Measurements from ENCODE around the gene DDX56. TPM values are rescaled to one million over a fixed set of nuclear protein-coding genes. Genes with fewer than 3 reads are reported as not detected.

Gene DDX56
- total RNA-seq, 1 experiment from 2014 or later = 120 TPM

DNA sequence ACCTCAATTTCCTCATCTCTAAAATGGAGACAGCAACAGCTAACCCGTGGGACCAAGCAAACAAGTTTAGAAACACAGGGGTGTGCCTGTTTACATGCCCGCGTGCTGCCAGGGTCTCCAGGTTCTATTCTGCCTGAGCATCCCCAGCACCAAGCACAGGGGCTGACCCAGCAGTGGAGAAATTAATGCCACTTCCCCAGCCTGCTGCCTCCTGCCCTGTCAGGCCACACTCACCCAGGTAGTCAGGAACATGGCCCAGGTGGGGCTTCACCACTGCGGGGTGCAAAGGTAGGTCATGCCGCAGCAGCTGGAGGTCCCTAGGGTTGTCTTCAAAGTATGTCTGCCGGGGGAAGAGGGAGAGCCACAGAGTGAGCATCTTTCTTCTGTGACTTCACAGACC, 5.8 kb downstream of the DDX56 start:
- no peaks in the 10 kb centered on the region for H4K20me1 ChIP-seq (ENCODE audit: control insufficient read depth, insufficient read depth, insufficient read length)
- no peak overlapping the region for H3K14ac ChIP-seq (ENCODE audit: insufficient read depth, low read length)
- Mint-ChIP-seq H3K4me3 (no peak overlapping the region), H3K27ac (no peak overlapping the region), H3K9me3 (no peaks in the 10 kb centered on the region; a peak in 1 of 5 replicates), H3K27me3 (ENCODE audit: low read depth) (no peaks in the 10 kb centered on the region; the same call in 1 of the 2 replicates), H3K4me1 (peaks cover 6 to 7% of the 10 kb centered on the region in 2 experiments; a peak in 3 of 4 replicates), H3K36me3 (ENCODE audit: insufficient read depth in 1 of 3, low read depth in 3 of 3) (peaks cover 72 to 94% (median 81%) of the 10 kb centered on the region in 3 experiments)
- peaks cover 3% of the 10 kb centered on the region for H3K23me2 ChIP-seq (ENCODE audit: insufficient read length, low read depth, low read length, poor library complexity, severe bottlenecking)
- no peak overlapping the region for H2BK5ac ChIP-seq (ENCODE audit: insufficient read length, low read length)
- H3K4me1 ChIP-seq (ENCODE audit: insufficient read depth, low read length) = no peaks in the 10 kb centered on the region
- H3K9ac ChIP-seq (ENCODE audit: extremely low read depth, insufficient read length, low read length) = no peak overlapping the region
- H3K9me3 ChIP-seq (ENCODE audit: control insufficient read depth, low read depth, low read length) = no peaks in the 10 kb centered on the region
- no peak overlapping the region for H2AK5ac ChIP-seq (ENCODE audit: insufficient read length, low read length)
- no peak for DNase-seq
- H3K79me2 ChIP-seq (ENCODE audit: insufficient read depth, low read length) = peaks cover 5% of the 10 kb centered on the region; the same call in 1 of the 2 replicates
- H3K18ac ChIP-seq (ENCODE audit: insufficient read length, low read depth, low read length) = no peak overlapping the region
- no peaks in the 10 kb centered on the region for H3K27me3 ChIP-seq (ENCODE audit: insufficient read depth, low read length)
- H3K23ac ChIP-seq (ENCODE audit: insufficient read length, low read depth, low read length) = no peak overlapping the region
- no peak overlapping the region for H2BK15ac ChIP-seq (ENCODE audit: low read depth, low read length)
- no peak overlapping the region for H3T11ph ChIP-seq (ENCODE audit: low read length)
- no peak overlapping the region for H3K56ac ChIP-seq (ENCODE audit: insufficient read length, low read depth, low read length)
- H2AFZ ChIP-seq (ENCODE audit: low read length) = no peak overlapping the region
- no peak overlapping the region for H3K27ac ChIP-seq (ENCODE audit: insufficient read length, low read depth, low read length)
- no peak overlapping the region for H2BK12ac ChIP-seq (ENCODE audit: insufficient read length, low read depth, low read length)
- H4K8ac ChIP-seq (replicated peaks; ENCODE audit: insufficient read length, low read depth, low read length) = no peak overlapping the region
- H3K4ac ChIP-seq (ENCODE audit: low read depth, low read length) = no peak overlapping the region
- no peak overlapping the region for H3K4me2 ChIP-seq (ENCODE audit: insufficient read depth, insufficient read length, low read length)
- H2BK20ac ChIP-seq (ENCODE audit: low read depth, low read length, poor library complexity, severe bottlenecking) = no peak overlapping the region
- TF ChIP-seq, protein P1, sequence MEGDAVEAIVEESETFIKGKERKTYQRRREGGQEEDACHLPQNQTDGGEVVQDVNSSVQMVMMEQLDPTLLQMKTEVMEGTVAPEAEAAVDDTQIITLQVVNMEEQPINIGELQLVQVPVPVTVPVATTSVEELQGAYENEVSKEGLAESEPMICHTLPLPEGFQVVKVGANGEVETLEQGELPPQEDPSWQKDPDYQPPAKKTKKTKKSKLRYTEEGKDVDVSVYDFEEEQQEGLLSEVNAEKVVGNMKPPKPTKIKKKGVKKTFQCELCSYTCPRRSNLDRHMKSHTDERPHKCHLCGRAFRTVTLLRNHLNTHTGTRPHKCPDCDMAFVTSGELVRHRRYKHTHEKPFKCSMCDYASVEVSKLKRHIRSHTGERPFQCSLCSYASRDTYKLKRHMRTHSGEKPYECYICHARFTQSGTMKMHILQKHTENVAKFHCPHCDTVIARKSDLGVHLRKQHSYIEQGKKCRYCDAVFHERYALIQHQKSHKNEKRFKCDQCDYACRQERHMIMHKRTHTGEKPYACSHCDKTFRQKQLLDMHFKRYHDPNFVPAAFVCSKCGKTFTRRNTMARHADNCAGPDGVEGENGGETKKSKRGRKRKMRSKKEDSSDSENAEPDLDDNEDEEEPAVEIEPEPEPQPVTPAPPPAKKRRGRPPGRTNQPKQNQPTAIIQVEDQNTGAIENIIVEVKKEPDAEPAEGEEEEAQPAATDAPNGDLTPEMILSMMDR (conservative IDR thresholded peaks at IDR 0.05) = no peak
- H4K5ac ChIP-seq (ENCODE audit: insufficient read length, low read depth, low read length) = no peak overlapping the region
- no CpG with 5 or more reads among the region's 6 CpGs for WGBS (ENCODE audit: extremely low coverage, insufficient read length, low lambda C conversion rate)
- no peaks in the 10 kb centered on the region for H3K79me1 ChIP-seq (ENCODE audit: insufficient read depth, low read depth, low read length, poor library complexity, severe bottlenecking)
- no peak overlapping the region for H2BK120ac ChIP-seq (ENCODE audit: low read depth, low read length, poor library complexity, severe bottlenecking)
- H4K91ac ChIP-seq (ENCODE audit: insufficient read length, low read depth, low read length) = no peak overlapping the region
